K562 (cell line): ENCODE measurements around the gene TEX101. TPM values are rescaled to one million over a fixed set of nuclear protein-coding genes. Genes with fewer than 3 reads are reported as not detected.

ENCODE experiments used
- ATAC-seq: fragments of 200-7000 bp; cut with Tn5 transposase; 3 replicates; pipeline ENCODE4 v1.9.1; 2020; ENCODE audit warnings: moderate library complexity
- BruUV-seq: library from RNA; stranded (reverse); fragments of 400-500 nt; replicated peaks from 2 replicates; lab custom pipeline; 2021; lab: Mats Ljungman, UMichigan
- CTCF ChIA-PET: fragments of 300-600 bp; formaldehyde crosslinking; extraction: SDS; loops from one replicate; lab custom pipeline; 2021; ENCODE audit warnings: low intra/inter-chr PET ratio; lab: Yijun Ruan, JAX
- POLR2A ChIA-PET: fragments of 300-600, 350-650 bp; sonication (Branson Sonifier 250); formaldehyde crosslinking; extraction: SDS; loops from one replicate; lab custom pipeline; 2021; ENCODE audit warnings: antibody characterized with exemption, inconsistent platforms; lab: Yijun Ruan, JAX
- DNase-seq, 4 experiments: peaks; one replicate each; pipeline versions ENCODE4 v3.0.0 to v3.0.0-alpha.2; 2011 to 2018; ENCODE audit warnings: low spot score in 3 of 4, mixed read lengths in 3 of 4; ENCODE audit errors: extremely low read depth in 1 of 4
- FAIRE-seq: peaks from 2 replicates; lab custom pipeline; 2011; peaks lifted over from hg19 to GRCh38; lab: Jason Lieb, UNC
- H2AFZ ChIP-seq: 2 replicates; pipeline ENCODE4 v1.6.0; 2011; ENCODE audit warnings: low read depth, low read length, control low read depth, inconsistent platforms
- H3K27ac ChIP-seq: fragments of 200-600 bp; 3 replicates; pipeline ENCODE4 v1.8.0; 2011; ENCODE audit warnings: low read depth, mild to moderate bottlenecking, control low read depth, inconsistent platforms, low read length, moderate library complexity, mixed read lengths; ENCODE audit errors: extremely low read depth
- H3K27me3 ChIP-seq, 2 experiments: fragments of 300-600 bp in 1 of 2; 2 replicates in 1 of 2; 3 replicates in 1 of 2; pipeline versions ENCODE4 v1.6.0 to v1.8.0; 2011; ENCODE audit warnings: inconsistent platforms in 2 of 2, low read length in 2 of 2, mild to moderate bottlenecking in 1 of 2, mixed read lengths in 1 of 2, moderate library complexity in 1 of 2; ENCODE audit not compliant: control insufficient read depth in 2 of 2, insufficient read depth in 2 of 2
- H3K36me3 ChIP-seq: fragments of 300-600 bp; 3 replicates; pipeline ENCODE4 v1.8.0; 2011; ENCODE audit warnings: mild to moderate bottlenecking, low read length, inconsistent platforms; ENCODE audit not compliant: control insufficient read depth, insufficient read depth
- H3K4me1 ChIP-seq, 2 experiments: fragments of 200-600 bp in 1 of 2; replicated peaks in 1 of 2; 2 replicates in 1 of 2; 3 replicates in 1 of 2; pipeline versions ENCODE4 v1.5.1 to v1.8.0; 2011; ENCODE audit warnings: inconsistent platforms in 2 of 2, low read length in 2 of 2, mild to moderate bottlenecking in 1 of 2, mixed read lengths in 1 of 2, moderate library complexity in 1 of 2; ENCODE audit not compliant: control insufficient read depth in 2 of 2, insufficient read depth in 2 of 2
- H3K4me2 ChIP-seq: 2 replicates; pipeline ENCODE4 v1.6.1; 2011; ENCODE audit warnings: low read length, control low read depth, inconsistent platforms, mixed read lengths; ENCODE audit not compliant: insufficient read depth
- H3K4me3 ChIP-seq: fragments of 200-600 bp; sonication (generic), shearing (Covaris generic); 2 replicates; pipeline ENCODE4 v1.5.1; 2016; ENCODE audit warnings: control low read depth, inconsistent platforms
- H3K79me2 ChIP-seq: fragments of 200-600 bp; 3 replicates; pipeline ENCODE4 v1.8.0; 2011; ENCODE audit warnings: low read length, inconsistent platforms; ENCODE audit not compliant: control insufficient read depth, insufficient read depth
- H3K9ac ChIP-seq, 2 experiments: 2 replicates each; pipeline versions ENCODE4 v1.6.0 to v1.6.1; 2011; ENCODE audit warnings: low read depth in 2 of 2, low read length in 2 of 2, control low read depth in 1 of 2, inconsistent platforms in 1 of 2, mild to moderate bottlenecking in 1 of 2, mixed read lengths in 1 of 2; ENCODE audit not compliant: insufficient read depth in 1 of 2
- H3K9me1 ChIP-seq: one replicate; pipeline ENCODE4 v1.6.0; 2011; ENCODE audit warnings: inconsistent platforms, mild to moderate bottlenecking, low read length, moderate library complexity; ENCODE audit not compliant: control insufficient read depth, insufficient read depth
- H3K9me3 ChIP-seq: replicated peaks from 2 replicates; pipeline ENCODE4 v1.5.1; 2011; ENCODE audit warnings: low read depth, low read length, inconsistent platforms; ENCODE audit not compliant: control insufficient read depth, insufficient read depth
- H4K20me1 ChIP-seq: replicated peaks from 2 replicates; pipeline ENCODE4 v1.6.1; 2011; ENCODE audit warnings: low read length, inconsistent platforms, mixed read lengths; ENCODE audit not compliant: control insufficient read depth, insufficient read depth
- C11orf30 ChIP-seq: fragments of 450-650 bp; IDR thresholded peaks from 2 replicates; pipeline ENCODE4 v1.6.1; 2016; ENCODE audit warnings: low read depth, mild to moderate bottlenecking
- JUN ChIP-seq, 2 experiments: sonication (generic) in 1 of 2; formaldehyde crosslinking in 1 of 2; IDR thresholded peaks; 2 replicates each; pipeline versions ENCODE4 v1.6.1 to v1.8.0; 2012 to 2022; ENCODE audit warnings: borderline replicate concordance in 2 of 2, mild to moderate bottlenecking in 2 of 2, improper control_type of control experiment in 1 of 2, low read depth in 1 of 2, low read length in 1 of 2, missing genetic modification reagents in 1 of 2
- MCM3 ChIP-seq: fragments of 450-650 bp; IDR thresholded peaks from 2 replicates; pipeline ENCODE4 v1.6.1; 2016
- NCOR1 ChIP-seq: fragments of 450-650 bp; IDR thresholded peaks from 2 replicates; pipeline ENCODE4 v1.6.1; 2016; ENCODE audit warnings: mild to moderate bottlenecking, moderate library complexity
- RNF219 ChIP-seq: fragments of 250-450 bp; sonication (Bioruptor Pico); IDR thresholded peaks from 2 replicates; pipeline ENCODE4 v1.5.0; 2022; ENCODE audit warnings: mild to moderate bottlenecking
- RUNX1 ChIP-seq: sonication (generic); IDR thresholded peaks from 2 replicates; pipeline ENCODE4 v1.6.1; 2016; ENCODE audit warnings: antibody characterized with exemption, low read depth
- SMAD1 ChIP-seq: fragments of 150-350 bp; IDR thresholded peaks from 2 replicates; pipeline ENCODE4 v1.6.1; 2014; ENCODE audit warnings: low read length, low read depth; ENCODE audit not compliant: partially characterized antibody
- TFAM ChIP-seq: fragments of 250-450 bp; sonication (Bioruptor Pico); conservative IDR thresholded peaks from 2 replicates; pipeline ENCODE4 v1.5.0; 2021; ENCODE audit warnings: mild to moderate bottlenecking, moderate library complexity
- ZFP30 ChIP-seq: fragments of 250-450 bp; sonication (Bioruptor Pico); IDR thresholded peaks from 2 replicates; pipeline ENCODE4 v1.8.0; 2022; ENCODE audit warnings: moderate library complexity, mild to moderate bottlenecking, inconsistent platforms, borderline replicate concordance
- ZNF124 ChIP-seq: sonication (generic); formaldehyde crosslinking; IDR thresholded peaks from 2 replicates; pipeline ENCODE4 v1.8.1; 2022; ENCODE audit warnings: missing genetic modification reagents
- ZNF445 ChIP-seq: fragments of 250-450 bp; sonication (Bioruptor Pico); IDR thresholded peaks from 2 replicates; pipeline ENCODE4 v1.4.0; 2020; ENCODE audit warnings: low read depth, mild to moderate bottlenecking, moderate library complexity
- WGBS: fragments of 100-300 bp; shearing (Covaris generic); methylation state at CpG from one replicate; pipeline ENCODE4 v1.1.6; 2016; ENCODE audit warnings: low coverage, mixed read lengths; ENCODE audit not compliant: insufficient coverage; ENCODE audit errors: missing lambda C conversion rate; 5-methylcytosine and 5-hydroxymethylcytosine counted together
- in situ Hi-C: fragments of 300-500 bp; cut with MboI; formaldehyde crosslinking; loops from 4 replicates; pipeline ENCODE4 v1.15.0; 2018; ENCODE audit warnings: inconsistent platforms, mixed read lengths
- intact Hi-C: fragments of 100-400 bp; cut with micrococcal nuclease; formaldehyde crosslinking; loops from 2 replicates; pipeline ENCODE4 v1.14.2; 2022
- polyA plus RNA-seq, 8 experiments: library from polyadenylated mRNA; depleted of rRNA in 4 of 8; stranded (reverse) in 5 of 8; unstranded in 3 of 8; fragments of >200 nt; fragmentation: Nextera tagmentation in 2 of 8; fragmentation: Illumina TruSeq in 1 of 8; extraction: Ambion mirVana in 2 of 8; extraction: Trizol in 1 of 8; gene quantifications; 2 replicates each; pipeline versions ENCODE4 v1.2.1 to v1.2.3, GENCODE V29; 2011 to 2014; ENCODE audit warnings: inconsistent platforms in 1 of 8, missing spikeins in 1 of 8
- total RNA-seq, 7 experiments: library from RNA; depleted of rRNA in 6 of 7; stranded (reverse); fragments of >200 nt in 6 of 7; fragmentation: Illumina TruSeq in 2 of 7; extraction: Trizol in 2 of 7; gene quantifications; 2 replicates each; pipeline versions ENCODE4 v1.2.1 to v1.2.3, GENCODE V29; 2011 to 2021; ENCODE audit warnings: low replicate concordance in 1 of 7
- TF ChIP-seq, protein P1 (sequence below): fragments of 200-800 bp; sonication (Bioruptor generic); IDR thresholded peaks from 2 replicates; pipeline ENCODE4 v1.6.1; 2016; ENCODE audit warnings: missing genetic modification characterization, missing compliant biosample characterization
- TF ChIP-seq, protein P2 (sequence below): sonication (generic); formaldehyde crosslinking; IDR thresholded peaks from 2 replicates; pipeline ENCODE4 v1.8.0; 2022; ENCODE audit warnings: mild to moderate bottlenecking, missing genetic modification reagents

Gene TEX101
- total and polyA plus RNA-seq, 9 of the 15 experiments (the other 6 are each of a cell fraction or from before 2014, with no cell fraction given) = 0.10 to 0.36 (median 0.14) TPM; not detected in 6

- no peak overlapping the region for H3K27ac ChIP-seq
- no peaks in the 10 kb centered on the region for H3K36me3 ChIP-seq
- no peak overlapping the region for H3K9ac ChIP-seq
- intact Hi-C loops (loop anchor here (1.0 to 10.0 kb wide), 4 partner anchors 55 to 207 kb away; partner anchors contain the start of gene PHLDB3), in situ Hi-C loops (loop anchor here (5.0 kb wide), 2 partner anchors 70 to 205 kb away; no protein-coding TSS in a partner anchor)
- H3K4me3 ChIP-seq = no peak overlapping the region
- no peaks in the 10 kb centered on the region for H4K20me1 ChIP-seq
- no peaks in the 10 kb centered on the region for H3K27me3 ChIP-seq
- no peak overlapping the region for H2AFZ ChIP-seq
- POLR2A ChIA-PET = interaction anchor here (0.7 to 1.2 kb wide), 4 partner anchors 10 to 72 kb away, joined by 3 to 19 read pairs (median 3); no protein-coding TSS in a partner anchor
- H3K9me1 ChIP-seq = no peaks in the 10 kb centered on the region
- no peak overlapping the region for H3K4me2 ChIP-seq
- DNase-seq (no peak), FAIRE-seq (no peak), ATAC-seq (no peak)
- CTCF ChIA-PET = interaction anchor here (0.7 to 2.7 kb wide), 6 partner anchors 15 to 363 kb away, joined by 3 to 50 read pairs (median 4); no protein-coding TSS in a partner anchor
- no peaks in the 10 kb centered on the region for H3K79me2 ChIP-seq
- peaks cover 3 to 10% of the 10 kb centered on the region in 2 experiments; a peak in 4 of 5 replicates for H3K4me1 ChIP-seq
- WGBS = 41% methylated on average over 8 of the region's 9 CpGs
- H3K9me3 ChIP-seq = no peaks in the 10 kb centered on the region; the same call in 1 of the 2 replicates
- BruUV-seq = no TSS peak
- TF ChIP-seq ZNF124 (CRISPR knock-in tag) = no peak
- TF ChIP-seq, protein P1, sequence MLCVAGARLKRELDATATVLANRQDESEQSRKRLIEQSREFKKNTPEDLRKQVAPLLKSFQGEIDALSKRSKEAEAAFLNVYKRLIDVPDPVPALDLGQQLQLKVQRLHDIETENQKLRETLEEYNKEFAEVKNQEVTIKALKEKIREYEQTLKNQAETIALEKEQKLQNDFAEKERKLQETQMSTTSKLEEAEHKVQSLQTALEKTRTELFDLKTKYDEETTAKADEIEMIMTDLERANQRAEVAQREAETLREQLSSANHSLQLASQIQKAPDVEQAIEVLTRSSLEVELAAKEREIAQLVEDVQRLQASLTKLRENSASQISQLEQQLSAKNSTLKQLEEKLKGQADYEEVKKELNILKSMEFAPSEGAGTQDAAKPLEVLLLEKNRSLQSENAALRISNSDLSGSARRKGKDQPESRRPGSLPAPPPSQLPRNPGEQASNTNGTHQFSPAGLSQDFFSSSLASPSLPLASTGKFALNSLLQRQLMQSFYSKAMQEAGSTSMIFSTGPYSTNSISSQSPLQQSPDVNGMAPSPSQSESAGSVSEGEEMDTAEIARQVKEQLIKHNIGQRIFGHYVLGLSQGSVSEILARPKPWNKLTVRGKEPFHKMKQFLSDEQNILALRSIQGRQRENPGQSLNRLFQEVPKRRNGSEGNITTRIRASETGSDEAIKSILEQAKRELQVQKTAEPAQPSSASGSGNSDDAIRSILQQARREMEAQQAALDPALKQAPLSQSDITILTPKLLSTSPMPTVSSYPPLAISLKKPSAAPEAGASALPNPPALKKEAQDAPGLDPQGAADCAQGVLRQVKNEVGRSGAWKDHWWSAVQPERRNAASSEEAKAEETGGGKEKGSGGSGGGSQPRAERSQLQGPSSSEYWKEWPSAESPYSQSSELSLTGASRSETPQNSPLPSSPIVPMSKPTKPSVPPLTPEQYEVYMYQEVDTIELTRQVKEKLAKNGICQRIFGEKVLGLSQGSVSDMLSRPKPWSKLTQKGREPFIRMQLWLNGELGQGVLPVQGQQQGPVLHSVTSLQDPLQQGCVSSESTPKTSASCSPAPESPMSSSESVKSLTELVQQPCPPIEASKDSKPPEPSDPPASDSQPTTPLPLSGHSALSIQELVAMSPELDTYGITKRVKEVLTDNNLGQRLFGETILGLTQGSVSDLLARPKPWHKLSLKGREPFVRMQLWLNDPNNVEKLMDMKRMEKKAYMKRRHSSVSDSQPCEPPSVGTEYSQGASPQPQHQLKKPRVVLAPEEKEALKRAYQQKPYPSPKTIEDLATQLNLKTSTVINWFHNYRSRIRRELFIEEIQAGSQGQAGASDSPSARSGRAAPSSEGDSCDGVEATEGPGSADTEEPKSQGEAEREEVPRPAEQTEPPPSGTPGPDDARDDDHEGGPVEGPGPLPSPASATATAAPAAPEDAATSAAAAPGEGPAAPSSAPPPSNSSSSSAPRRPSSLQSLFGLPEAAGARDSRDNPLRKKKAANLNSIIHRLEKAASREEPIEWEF (CRISPR knock-in tag) = no peak
- TF ChIP-seq RUNX1 = no peak
- no peak for TF ChIP-seq JUN (IDR thresholded peaks at IDR 0.05; ENCODE audit: borderline replicate concordance, low read depth, low read length)
- TF ChIP-seq JUN (CRISPR knock-in tag; IDR thresholded peaks at IDR 0.05; ENCODE audit: borderline replicate concordance) = no peak
- no peak for TF ChIP-seq ZNF445
- TF ChIP-seq TFAM = no peak
- no peak for TF ChIP-seq RNF219 (CRISPR knock-in tag)
- TF ChIP-seq, protein P2, sequence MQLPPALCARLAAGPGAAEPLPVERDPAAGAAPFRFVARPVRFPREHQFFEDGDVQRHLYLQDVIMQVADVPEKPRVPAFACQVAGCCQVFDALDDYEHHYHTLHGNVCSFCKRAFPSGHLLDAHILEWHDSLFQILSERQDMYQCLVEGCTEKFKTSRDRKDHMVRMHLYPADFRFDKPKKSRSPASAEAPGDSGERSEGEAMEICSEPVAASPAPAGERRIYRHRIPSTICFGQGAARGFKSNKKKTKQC (CRISPR knock-in tag) = no peak
- no peak for TF ChIP-seq MCM3
- TF ChIP-seq NCOR1 = no peak
- TF ChIP-seq ZFP30 (CRISPR knock-in tag) = no peak
- no peak for TF ChIP-seq SMAD1
- TF ChIP-seq C11orf30 = no peak
Observed at GRCh38 chr19:43447655-43448054, 33.0 kb downstream of the TEX101 start.
